OCI-LY7 (cell line): Measurements from ENCODE around the gene PDE9A.

Experiments used
- CTCF ChIP-seq: fragments of 200-600 bp; sonication (generic); conservative IDR thresholded peaks from 2 replicates; pipeline ENCODE4 v1.5.1; 2014; ENCODE audit warnings: mild to moderate bottlenecking, antibody characterized with exemption, low read length, moderate library complexity, mixed read lengths
- EZH2phosphoT487 ChIP-seq: fragments of 200-600 bp; sonication (generic); IDR thresholded peaks from 2 replicates; pipeline ENCODE4 v1.6.1; 2018; ENCODE audit warnings: low read depth, borderline replicate concordance, mild to moderate bottlenecking, mixed run types, antibody characterized with exemption, low read length, moderate library complexity, mixed read lengths

GRCh38 chr21:42627527-42628289, 25.7 kb upstream of the PDE9A start:
- TF ChIP-seq CTCF (no peak), EZH2phosphoT487 (no peak)
